Neural cell (in vitro differentiated cells): Measurements from ENCODE around the gene RAB5B.

Experiments
- CTCF ChIP-seq: fragments of 450-650 bp; IDR thresholded peaks from 2 replicates; pipeline ENCODE4 v1.5.1; 2014; ENCODE audit warnings: antibody characterized with exemption, mild to moderate bottlenecking, moderate library complexity; ENCODE audit not compliant: poor library complexity, severe bottlenecking
- EP300 ChIP-seq: fragments of 450-650 bp; conservative IDR thresholded peaks from 2 replicates; pipeline ENCODE4 v1.6.1; 2014; ENCODE audit warnings: antibody characterized with exemption, mild to moderate bottlenecking, moderate library complexity; ENCODE audit not compliant: poor library complexity, severe bottlenecking
- EZH2 ChIP-seq: fragments of 200-600, 300-800 bp; shearing (Covaris generic), sonication (generic); IDR thresholded peaks from 2 replicates; pipeline ENCODE4 v1.6.1; 2014; ENCODE audit warnings: antibody characterized with exemption, low read length, borderline replicate concordance, mild to moderate bottlenecking; ENCODE audit not compliant: insufficient read depth, poor library complexity, severe bottlenecking
- MXI1 ChIP-seq: fragments of 450-650 bp; conservative IDR thresholded peaks from 2 replicates; pipeline ENCODE4 v1.6.1; 2014; ENCODE audit warnings: antibody characterized with exemption, mild to moderate bottlenecking; ENCODE audit not compliant: poor library complexity, severe bottlenecking
- POLR2AphosphoS5 ChIP-seq: IDR thresholded peaks from 2 replicates; pipeline ENCODE4 v1.6.1; 2012
- RAD21 ChIP-seq: fragments of 450-650 bp; conservative IDR thresholded peaks from 2 replicates; pipeline ENCODE4 v1.6.1; 2014; ENCODE audit warnings: antibody characterized with exemption, mild to moderate bottlenecking, moderate library complexity
- REST ChIP-seq: IDR thresholded peaks from 2 replicates; pipeline ENCODE4 v1.6.1; 2012; ENCODE audit warnings: borderline replicate concordance
- TAF1 ChIP-seq: IDR thresholded peaks from 2 replicates; pipeline ENCODE4 v1.6.1; 2012; ENCODE audit warnings: low read depth

- TF ChIP-seq CTCF (no peak), EZH2 (no peak), RAD21 (no peak), POLR2AphosphoS5 (no peak), EP300 (no peak), TAF1 (no peak), REST (no peak), MXI1 (no peak)
Measured at GRCh38 chr12:55982319-55982936, 8.6 kb downstream of the RAB5B start.
